HCT116 (cell line): ENCODE measurements around the gene ZNF292.

Experiments used
- CEBPB ChIP-seq: IDR thresholded peaks from 2 replicates; pipeline ENCODE4 v1.6.1; 2012; ENCODE audit warnings: low read depth
- EZH2 ChIP-seq: fragments of 200-600 bp; sonication (generic); IDR thresholded peaks from 2 replicates; pipeline ENCODE4 v1.6.1; 2017; ENCODE audit warnings: antibody characterized with exemption, mixed run types
- EZH2phosphoT487 ChIP-seq: fragments of 200-600 bp; IDR thresholded peaks from 2 replicates; pipeline ENCODE4 v1.6.1; 2018; ENCODE audit warnings: antibody characterized with exemption, borderline replicate concordance
- FOSL1 ChIP-seq: IDR thresholded peaks from 2 replicates; pipeline ENCODE4 v1.6.1; 2012; ENCODE audit warnings: low read depth
- JUND ChIP-seq: IDR thresholded peaks from 2 replicates; pipeline ENCODE4 v1.6.1; 2012
- POLR2A ChIP-seq: IDR thresholded peaks from 2 replicates; pipeline ENCODE4 v1.7.0; 2011; ENCODE audit warnings: borderline replicate concordance; ENCODE audit not compliant: insufficient read depth, insufficient read length; ENCODE audit errors: extremely low read depth
- POLR2AphosphoS5 ChIP-seq: IDR thresholded peaks from 2 replicates; pipeline ENCODE4 v1.6.1; 2011; ENCODE audit warnings: mild to moderate bottlenecking, low read depth, low read length, moderate library complexity
- SP1 ChIP-seq: IDR thresholded peaks from 2 replicates; pipeline ENCODE4 v1.6.1; 2012; ENCODE audit warnings: low read depth
- SRF ChIP-seq: IDR thresholded peaks from 2 replicates; pipeline ENCODE4 v1.6.1; 2012; ENCODE audit warnings: low read depth
- TCF7L2 ChIP-seq: IDR thresholded peaks from 2 replicates; pipeline ENCODE4 v1.7.0; 2011; ENCODE audit warnings: borderline replicate concordance, inconsistent platforms; ENCODE audit not compliant: insufficient read depth, insufficient read length; ENCODE audit errors: extremely low read depth
- ZFX ChIP-seq: fragments of 450-650 bp; IDR thresholded peaks from 2 replicates; pipeline ENCODE4 v1.6.1; 2017
- TF ChIP-seq, protein P1 (sequence below), 3 experiments: fragments of 200-600 bp in 1 of 3; sonication (generic) in 1 of 3; IDR thresholded peaks in 2 of 3; conservative IDR thresholded peaks in 1 of 3; 2 replicates each; pipeline ENCODE4 v1.5.1; 2012 to 2017; ENCODE audit warnings: low read depth in 2 of 3, low read length in 2 of 3, antibody characterized with exemption in 1 of 3, borderline replicate concordance in 1 of 3, control low read depth in 1 of 3, mild to moderate bottlenecking in 1 of 3, mixed read lengths in 1 of 3, mixed run types in 1 of 3, moderate library complexity in 1 of 3; ENCODE audit not compliant: insufficient read depth in 1 of 3
- TF ChIP-seq, protein P2 (sequence below): IDR thresholded peaks from 2 replicates; pipeline ENCODE4 v1.6.1; 2012; ENCODE audit warnings: low read depth
- TF ChIP-seq, protein P3 (sequence below): IDR thresholded peaks from 2 replicates; pipeline ENCODE4 v1.6.1; 2012

DNA sequence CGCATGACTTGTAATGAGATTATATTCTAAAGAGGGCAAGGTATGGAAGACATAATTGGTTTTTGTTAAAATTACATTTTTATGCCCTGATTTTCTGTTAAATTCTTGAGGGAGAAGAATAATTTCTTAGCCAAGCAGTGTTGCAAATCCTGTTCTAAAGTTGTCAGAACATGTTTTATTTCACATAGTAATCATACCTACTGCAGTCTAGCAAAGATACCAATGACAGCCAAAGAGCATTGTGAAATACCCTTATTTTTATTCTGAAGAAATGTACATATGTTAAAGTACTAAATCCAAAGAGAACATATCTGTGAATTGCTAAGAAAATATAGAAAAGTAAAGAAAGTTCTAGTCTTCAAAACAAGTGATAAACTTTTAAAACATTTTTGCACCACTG, 127.4 kb downstream of the ZNF292 start:
- TF ChIP-seq, protein P1, sequence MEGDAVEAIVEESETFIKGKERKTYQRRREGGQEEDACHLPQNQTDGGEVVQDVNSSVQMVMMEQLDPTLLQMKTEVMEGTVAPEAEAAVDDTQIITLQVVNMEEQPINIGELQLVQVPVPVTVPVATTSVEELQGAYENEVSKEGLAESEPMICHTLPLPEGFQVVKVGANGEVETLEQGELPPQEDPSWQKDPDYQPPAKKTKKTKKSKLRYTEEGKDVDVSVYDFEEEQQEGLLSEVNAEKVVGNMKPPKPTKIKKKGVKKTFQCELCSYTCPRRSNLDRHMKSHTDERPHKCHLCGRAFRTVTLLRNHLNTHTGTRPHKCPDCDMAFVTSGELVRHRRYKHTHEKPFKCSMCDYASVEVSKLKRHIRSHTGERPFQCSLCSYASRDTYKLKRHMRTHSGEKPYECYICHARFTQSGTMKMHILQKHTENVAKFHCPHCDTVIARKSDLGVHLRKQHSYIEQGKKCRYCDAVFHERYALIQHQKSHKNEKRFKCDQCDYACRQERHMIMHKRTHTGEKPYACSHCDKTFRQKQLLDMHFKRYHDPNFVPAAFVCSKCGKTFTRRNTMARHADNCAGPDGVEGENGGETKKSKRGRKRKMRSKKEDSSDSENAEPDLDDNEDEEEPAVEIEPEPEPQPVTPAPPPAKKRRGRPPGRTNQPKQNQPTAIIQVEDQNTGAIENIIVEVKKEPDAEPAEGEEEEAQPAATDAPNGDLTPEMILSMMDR (IDR thresholded peaks at IDR 0.05 in 2 of 3, conservative IDR thresholded peaks at IDR 0.05 in 1 of 3; ENCODE audit: borderline replicate concordance in 1 of 3, insufficient read depth in 1 of 3, low read depth in 2 of 3, low read length in 2 of 3), result no peak
- TF ChIP-seq EZH2phosphoT487 (no peak), EZH2 (no peak), POLR2AphosphoS5 (no peak), ZFX (no peak), POLR2A (no peak), TCF7L2 (no peak), SRF (no peak), CEBPB (no peak), FOSL1 (no peak), JUND (no peak), SP1 (no peak)
- TF ChIP-seq, protein P2, sequence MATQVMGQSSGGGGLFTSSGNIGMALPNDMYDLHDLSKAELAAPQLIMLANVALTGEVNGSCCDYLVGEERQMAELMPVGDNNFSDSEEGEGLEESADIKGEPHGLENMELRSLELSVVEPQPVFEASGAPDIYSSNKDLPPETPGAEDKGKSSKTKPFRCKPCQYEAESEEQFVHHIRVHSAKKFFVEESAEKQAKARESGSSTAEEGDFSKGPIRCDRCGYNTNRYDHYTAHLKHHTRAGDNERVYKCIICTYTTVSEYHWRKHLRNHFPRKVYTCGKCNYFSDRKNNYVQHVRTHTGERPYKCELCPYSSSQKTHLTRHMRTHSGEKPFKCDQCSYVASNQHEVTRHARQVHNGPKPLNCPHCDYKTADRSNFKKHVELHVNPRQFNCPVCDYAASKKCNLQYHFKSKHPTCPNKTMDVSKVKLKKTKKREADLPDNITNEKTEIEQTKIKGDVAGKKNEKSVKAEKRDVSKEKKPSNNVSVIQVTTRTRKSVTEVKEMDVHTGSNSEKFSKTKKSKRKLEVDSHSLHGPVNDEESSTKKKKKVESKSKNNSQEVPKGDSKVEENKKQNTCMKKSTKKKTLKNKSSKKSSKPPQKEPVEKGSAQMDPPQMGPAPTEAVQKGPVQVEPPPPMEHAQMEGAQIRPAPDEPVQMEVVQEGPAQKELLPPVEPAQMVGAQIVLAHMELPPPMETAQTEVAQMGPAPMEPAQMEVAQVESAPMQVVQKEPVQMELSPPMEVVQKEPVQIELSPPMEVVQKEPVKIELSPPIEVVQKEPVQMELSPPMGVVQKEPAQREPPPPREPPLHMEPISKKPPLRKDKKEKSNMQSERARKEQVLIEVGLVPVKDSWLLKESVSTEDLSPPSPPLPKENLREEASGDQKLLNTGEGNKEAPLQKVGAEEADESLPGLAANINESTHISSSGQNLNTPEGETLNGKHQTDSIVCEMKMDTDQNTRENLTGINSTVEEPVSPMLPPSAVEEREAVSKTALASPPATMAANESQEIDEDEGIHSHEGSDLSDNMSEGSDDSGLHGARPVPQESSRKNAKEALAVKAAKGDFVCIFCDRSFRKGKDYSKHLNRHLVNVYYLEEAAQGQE, result no peak
- TF ChIP-seq, protein P3, sequence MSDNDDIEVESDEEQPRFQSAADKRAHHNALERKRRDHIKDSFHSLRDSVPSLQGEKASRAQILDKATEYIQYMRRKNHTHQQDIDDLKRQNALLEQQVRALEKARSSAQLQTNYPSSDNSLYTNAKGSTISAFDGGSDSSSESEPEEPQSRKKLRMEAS, result no peak
